Trophoblast cell (in vitro differentiated cells and primary cell): ENCODE data around the gene TUBB4A.

Experiments used
- DNase-seq, 2 donors: peaks; one replicate each; pipeline ENCODE4 v3.0.0-alpha.2; 2016
- H2AFZ ChIP-seq: 2 replicates; pipeline ENCODE4 v1.6.1; 2013; ENCODE audit warnings: low read length, moderate library complexity, mild to moderate bottlenecking; ENCODE audit not compliant: insufficient read depth, poor library complexity
- H2AK5ac ChIP-seq: 2 replicates; pipeline ENCODE4 v1.6.1; 2013; ENCODE audit warnings: mild to moderate bottlenecking, low read length
- H2BK120ac ChIP-seq: 2 replicates; pipeline ENCODE4 v1.6.1; 2013; ENCODE audit warnings: low read length, mild to moderate bottlenecking, moderate library complexity; ENCODE audit not compliant: insufficient read depth, poor library complexity
- H2BK12ac ChIP-seq: 2 replicates; pipeline ENCODE4 v1.6.1; 2013; ENCODE audit warnings: mild to moderate bottlenecking, low read length, moderate library complexity
- H2BK5ac ChIP-seq: 2 replicates; pipeline ENCODE4 v1.6.1; 2013; ENCODE audit warnings: low read length, low read depth, moderate library complexity, mild to moderate bottlenecking; ENCODE audit not compliant: poor library complexity
- H3K14ac ChIP-seq: 2 replicates; pipeline ENCODE4 v1.6.1; 2013; ENCODE audit warnings: mild to moderate bottlenecking, low read length
- H3K18ac ChIP-seq: 2 replicates; pipeline ENCODE4 v1.6.1; 2013; ENCODE audit warnings: mild to moderate bottlenecking, low read length
- H3K23ac ChIP-seq: 2 replicates; pipeline ENCODE4 v1.6.1; 2013; ENCODE audit warnings: low read length
- H3K27ac ChIP-seq: 2 replicates; pipeline ENCODE4 v1.5.1; 2013; ENCODE audit warnings: low read depth, mild to moderate bottlenecking, inconsistent platforms, low read length, moderate library complexity
- H3K27me3 ChIP-seq: 2 replicates; pipeline ENCODE4 v1.6.1; 2013; ENCODE audit warnings: inconsistent platforms, mild to moderate bottlenecking, low read length, moderate library complexity; ENCODE audit not compliant: insufficient read depth
- H3K36me3 ChIP-seq, 2 experiments: 1 replicate in 1 of 2; 2 replicates in 1 of 2; pipeline ENCODE4 v1.6.1; 2013; ENCODE audit warnings: low read length in 2 of 2, mild to moderate bottlenecking in 2 of 2, moderate library complexity in 1 of 2; ENCODE audit not compliant: insufficient read depth in 2 of 2, control insufficient read depth in 1 of 2
- H3K4ac ChIP-seq: 2 replicates; pipeline ENCODE4 v1.6.1; 2013; ENCODE audit warnings: low read depth, mild to moderate bottlenecking, low read length, moderate library complexity
- H3K4me1 ChIP-seq, 2 experiments: 1 replicate in 1 of 2; 2 replicates in 1 of 2; pipeline ENCODE4 v1.6.1; 2013; ENCODE audit warnings: low read length in 2 of 2, mild to moderate bottlenecking in 2 of 2, moderate library complexity in 1 of 2; ENCODE audit not compliant: insufficient read depth in 2 of 2, control insufficient read depth in 1 of 2
- H3K4me2 ChIP-seq: 2 replicates; pipeline ENCODE4 v1.6.1; 2013; ENCODE audit warnings: inconsistent platforms, mild to moderate bottlenecking, low read length, moderate library complexity
- H3K4me3 ChIP-seq: 2 replicates; pipeline ENCODE4 v1.5.1; 2013; ENCODE audit warnings: mild to moderate bottlenecking, low read depth, low read length, inconsistent platforms
- H3K79me1 ChIP-seq: one replicate; pipeline ENCODE4 v1.6.1; 2013; ENCODE audit warnings: low read length
- H3K79me2 ChIP-seq: 2 replicates; pipeline ENCODE4 v1.6.1; 2013; ENCODE audit warnings: low read length, mild to moderate bottlenecking; ENCODE audit not compliant: control insufficient read depth, insufficient read depth, poor library complexity
- H3K9ac ChIP-seq: 2 replicates; pipeline ENCODE4 v1.6.1; 2013; ENCODE audit warnings: mild to moderate bottlenecking, low read length
- H3K9me3 ChIP-seq: 2 replicates; pipeline ENCODE4 v1.6.1; 2013; ENCODE audit warnings: low read depth, mild to moderate bottlenecking, control low read depth, inconsistent platforms, low read length; ENCODE audit not compliant: insufficient read depth
- H4K12ac ChIP-seq: 2 replicates; pipeline ENCODE4 v1.6.1; 2013; ENCODE audit warnings: low read depth, mild to moderate bottlenecking, low read length, moderate library complexity
- H4K8ac ChIP-seq: 2 replicates; pipeline ENCODE4 v1.6.1; 2013; ENCODE audit warnings: low read depth, mild to moderate bottlenecking, low read length, moderate library complexity
- H4K91ac ChIP-seq: one replicate; pipeline ENCODE4 v1.6.1; 2013; ENCODE audit warnings: low read depth, mild to moderate bottlenecking, low read length, moderate library complexity
- WGBS: extraction: QIAGEN DNeasy Blood & Tissue Kit; methylation state at CpG from one replicate; pipeline ENCODE4 v1.1.7; 2013; ENCODE audit warnings: missing lambda C conversion rate; ENCODE audit not compliant: insufficient read length, insufficient coverage; ENCODE audit errors: extremely low coverage; 5-methylcytosine and 5-hydroxymethylcytosine counted together

Gene TUBB4A

GRCh38 chr19:6480848-6481415 is 21.2 kb downstream of the TUBB4A start:
- no peak for DNase-seq
- H2AFZ ChIP-seq, result no peak overlapping the region
- peaks cover 7% of the 10 kb centered on the region for H3K9me3 ChIP-seq
- H2BK12ac ChIP-seq, result no peak overlapping the region
- H4K91ac ChIP-seq, result no peak overlapping the region
- WGBS, result no CpG with 5 or more reads among the region's 10 CpGs
- no peaks in the 10 kb centered on the region for H3K79me2 ChIP-seq
- H3K23ac ChIP-seq, result no peak overlapping the region
- no peak overlapping the region for H2BK5ac ChIP-seq
- H3K27ac ChIP-seq, result no peak overlapping the region
- H3K36me3 ChIP-seq, result no peaks in the 10 kb centered on the region
- peak overlapping the region; percentile 55 for H3K9ac ChIP-seq
- no peak overlapping the region for H3K18ac ChIP-seq
- peaks cover 3 to 6% of the 10 kb centered on the region in 2 experiments for H3K4me1 ChIP-seq
- no peak overlapping the region for H2AK5ac ChIP-seq
- H4K12ac ChIP-seq, result no peak overlapping the region
- H4K8ac ChIP-seq, result no peak overlapping the region
- H3K4me3 ChIP-seq, result no peak overlapping the region
- no peak overlapping the region for H3K14ac ChIP-seq
- H3K4ac ChIP-seq, result no peak overlapping the region
- H3K27me3 ChIP-seq, result no peaks in the 10 kb centered on the region
- no peak overlapping the region for H2BK120ac ChIP-seq
- no peaks in the 10 kb centered on the region for H3K79me1 ChIP-seq
- no peak overlapping the region for H3K4me2 ChIP-seq

GRCh38 chr19:6479836-6480398 is 22.2 kb downstream of the TUBB4A start:
- Histone ChIP-seq H3K9me3 (peaks cover 11% of the 10 kb centered on the region), H3K14ac (no peak overlapping the region), H3K79me1 (no peaks in the 10 kb centered on the region), H4K91ac (no peak overlapping the region), H4K12ac (no peak overlapping the region), H2AK5ac (no peak overlapping the region), H3K4me3 (no peak overlapping the region), H3K27ac (no peak overlapping the region), H3K36me3 (no peaks in the 10 kb centered on the region), H3K9ac (no peak overlapping the region), H2AFZ (no peak overlapping the region), H4K8ac (no peak overlapping the region), H2BK5ac (no peak overlapping the region), H2BK12ac (no peak overlapping the region), H3K79me2 (no peaks in the 10 kb centered on the region), H2BK120ac (no peak overlapping the region), H3K4ac (no peak overlapping the region), H3K27me3 (no peaks in the 10 kb centered on the region), H3K4me1 (peaks cover 10 to 14% of the 10 kb centered on the region in 2 experiments), H3K23ac (no peak overlapping the region), H3K18ac (no peak overlapping the region), H3K4me2 (no peak overlapping the region)
- DNase-seq, result no peak
- no CpG with 5 or more reads among the region's 7 CpGs for WGBS

- Histone ChIP-seq H2AK5ac (no peak overlapping the region), H3K36me3 (no peaks in the 10 kb centered on the region), H3K4me1 (peaks cover 10 to 14% of the 10 kb centered on the region in 2 experiments), H3K79me2 (no peaks in the 10 kb centered on the region), H3K23ac (no peak overlapping the region), H3K79me1 (no peaks in the 10 kb centered on the region), H3K4me3 (no peak overlapping the region), H3K27me3 (no peaks in the 10 kb centered on the region), H3K14ac (no peak overlapping the region), H2AFZ (no peak overlapping the region), H2BK5ac (no peak overlapping the region), H3K4ac (no peak overlapping the region), H2BK120ac (no peak overlapping the region), H4K91ac (no peak overlapping the region), H4K12ac (no peak overlapping the region), H4K8ac (no peak overlapping the region), H3K4me2 (no peak overlapping the region), H3K9ac (no peak overlapping the region), H3K18ac (no peak overlapping the region), H2BK12ac (no peak overlapping the region), H3K9me3 (peaks cover 11% of the 10 kb centered on the region), H3K27ac (no peak overlapping the region)
- WGBS, result no CpG with 5 or more reads among the region's 13 CpGs
- DNase-seq, result no peak
Observed at GRCh38 chr19:6478815-6479214, 23.3 kb downstream of the TUBB4A start.

GRCh38 chr19:6476896-6477431 is 25.1 kb downstream of the TUBB4A start:
- no peak overlapping the region for H3K4ac ChIP-seq
- H2BK12ac ChIP-seq, result no peak overlapping the region
- no peaks in the 10 kb centered on the region for H3K27me3 ChIP-seq
- H2BK120ac ChIP-seq, result no peak overlapping the region
- H3K27ac ChIP-seq, result no peak overlapping the region
- no peak overlapping the region for H4K12ac ChIP-seq
- H3K4me2 ChIP-seq, result peak overlapping the region; percentile 64
- H3K79me1 ChIP-seq, result no peaks in the 10 kb centered on the region
- H3K9ac ChIP-seq, result no peak overlapping the region
- H4K8ac ChIP-seq, result no peak overlapping the region
- peaks cover 11% of the 10 kb centered on the region for H3K9me3 ChIP-seq
- H3K36me3 ChIP-seq, result no peaks in the 10 kb centered on the region
- H2AK5ac ChIP-seq, result no peak overlapping the region
- no peak overlapping the region for H3K4me3 ChIP-seq
- no peak overlapping the region for H2BK5ac ChIP-seq
- no peak overlapping the region for H2AFZ ChIP-seq
- no peak overlapping the region for H3K14ac ChIP-seq
- WGBS, result no CpG with 5 or more reads among the region's 29 CpGs
- H3K4me1 ChIP-seq, result peaks cover 10 to 14% of the 10 kb centered on the region in 2 experiments
- H3K79me2 ChIP-seq, result no peaks in the 10 kb centered on the region
- H4K91ac ChIP-seq, result no peak overlapping the region
- no peak overlapping the region for H3K23ac ChIP-seq
- H3K18ac ChIP-seq, result no peak overlapping the region
- DNase-seq, result no peak
